ENCODE results near the gene ITGAL.

- TF ChIP-seq, protein P1, sequence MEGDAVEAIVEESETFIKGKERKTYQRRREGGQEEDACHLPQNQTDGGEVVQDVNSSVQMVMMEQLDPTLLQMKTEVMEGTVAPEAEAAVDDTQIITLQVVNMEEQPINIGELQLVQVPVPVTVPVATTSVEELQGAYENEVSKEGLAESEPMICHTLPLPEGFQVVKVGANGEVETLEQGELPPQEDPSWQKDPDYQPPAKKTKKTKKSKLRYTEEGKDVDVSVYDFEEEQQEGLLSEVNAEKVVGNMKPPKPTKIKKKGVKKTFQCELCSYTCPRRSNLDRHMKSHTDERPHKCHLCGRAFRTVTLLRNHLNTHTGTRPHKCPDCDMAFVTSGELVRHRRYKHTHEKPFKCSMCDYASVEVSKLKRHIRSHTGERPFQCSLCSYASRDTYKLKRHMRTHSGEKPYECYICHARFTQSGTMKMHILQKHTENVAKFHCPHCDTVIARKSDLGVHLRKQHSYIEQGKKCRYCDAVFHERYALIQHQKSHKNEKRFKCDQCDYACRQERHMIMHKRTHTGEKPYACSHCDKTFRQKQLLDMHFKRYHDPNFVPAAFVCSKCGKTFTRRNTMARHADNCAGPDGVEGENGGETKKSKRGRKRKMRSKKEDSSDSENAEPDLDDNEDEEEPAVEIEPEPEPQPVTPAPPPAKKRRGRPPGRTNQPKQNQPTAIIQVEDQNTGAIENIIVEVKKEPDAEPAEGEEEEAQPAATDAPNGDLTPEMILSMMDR (IDR thresholded peaks at IDR 0.05), result no peak
- TF ChIP-seq POLR2A (IDR thresholded peaks at IDR 0.05), result no peak
Measured at GRCh38 chr16:30445149-30445407, 27.5 kb upstream of the ITGAL start.
